DND-41 (cell line): ENCODE measurements around the gene COL4A1.

Source experiments
- ATAC-seq: fragments of 200-7000 bp; cut with Tn5 transposase; 3 replicates; pipeline ENCODE4 v1.9.1; 2021; ENCODE audit warnings: low read depth; ENCODE audit not compliant: insufficient read depth
- DNase-seq: peaks from one replicate; pipeline ENCODE4 v3.0.0-alpha.2; 2020
- H2AFZ ChIP-seq: 2 replicates; pipeline ENCODE4 v1.6.0; 2012; ENCODE audit warnings: low read depth, low read length
- H3K27ac ChIP-seq: 2 replicates; pipeline ENCODE4 v1.5.1; 2012; ENCODE audit warnings: low read length, inconsistent platforms
- H3K27me3 ChIP-seq: fragments of 200-600 bp; sonication (generic); 2 replicates; pipeline ENCODE4 v1.6.0; 2012; ENCODE audit warnings: low read length, mild to moderate bottlenecking, inconsistent platforms; ENCODE audit not compliant: insufficient read depth, poor library complexity
- H3K36me3 ChIP-seq: 2 replicates; pipeline ENCODE4 v1.5.1; 2012; ENCODE audit warnings: low read length, inconsistent platforms; ENCODE audit not compliant: insufficient read depth
- H3K4me1 ChIP-seq: 2 replicates; pipeline ENCODE4 v1.5.1; 2012; ENCODE audit warnings: mild to moderate bottlenecking, low read length; ENCODE audit not compliant: insufficient read depth
- H3K4me2 ChIP-seq: 2 replicates; pipeline ENCODE4 v1.6.0; 2012; ENCODE audit warnings: mild to moderate bottlenecking, moderate library complexity, low read length, inconsistent platforms; ENCODE audit not compliant: insufficient read depth
- H3K4me3 ChIP-seq, 2 experiments: fragments of 200-600 bp in 1 of 2; shearing (Covaris generic) in 1 of 2; 2 replicates each; pipeline ENCODE4 v1.5.1; 2012 to 2016; ENCODE audit warnings: inconsistent platforms in 2 of 2, low read length in 2 of 2, mild to moderate bottlenecking in 2 of 2, low read depth in 1 of 2, moderate library complexity in 1 of 2
- H3K79me2 ChIP-seq: 2 replicates; pipeline ENCODE4 v1.6.0; 2012; ENCODE audit warnings: low read length, inconsistent platforms; ENCODE audit not compliant: insufficient read depth
- H3K9ac ChIP-seq: 2 replicates; pipeline ENCODE4 v1.6.0; 2012; ENCODE audit warnings: low read depth, mild to moderate bottlenecking, inconsistent platforms, low read length, moderate library complexity
- H3K9me3 ChIP-seq: 2 replicates; pipeline ENCODE4 v1.5.1; 2012; ENCODE audit warnings: low read length, moderate library complexity, mild to moderate bottlenecking, inconsistent platforms; ENCODE audit not compliant: insufficient read depth, severe bottlenecking
- H4K20me1 ChIP-seq: 2 replicates; pipeline ENCODE4 v1.6.0; 2012; ENCODE audit warnings: low read length; ENCODE audit not compliant: insufficient read depth
- CTCF ChIP-seq: IDR thresholded peaks from 2 replicates; pipeline ENCODE4 v1.5.1; 2012; ENCODE audit warnings: borderline replicate concordance, low read length, moderate library complexity, mild to moderate bottlenecking; ENCODE audit not compliant: poor library complexity, severe bottlenecking; ENCODE audit errors: extremely low read depth
- EZH2 ChIP-seq: IDR thresholded peaks from 3 replicates; pipeline ENCODE4 v1.6.1; 2012; ENCODE audit warnings: borderline replicate concordance, low read depth, mild to moderate bottlenecking, moderate library complexity, low read length, inconsistent platforms; ENCODE audit not compliant: severe bottlenecking

COL4A1 gene

DNA sequence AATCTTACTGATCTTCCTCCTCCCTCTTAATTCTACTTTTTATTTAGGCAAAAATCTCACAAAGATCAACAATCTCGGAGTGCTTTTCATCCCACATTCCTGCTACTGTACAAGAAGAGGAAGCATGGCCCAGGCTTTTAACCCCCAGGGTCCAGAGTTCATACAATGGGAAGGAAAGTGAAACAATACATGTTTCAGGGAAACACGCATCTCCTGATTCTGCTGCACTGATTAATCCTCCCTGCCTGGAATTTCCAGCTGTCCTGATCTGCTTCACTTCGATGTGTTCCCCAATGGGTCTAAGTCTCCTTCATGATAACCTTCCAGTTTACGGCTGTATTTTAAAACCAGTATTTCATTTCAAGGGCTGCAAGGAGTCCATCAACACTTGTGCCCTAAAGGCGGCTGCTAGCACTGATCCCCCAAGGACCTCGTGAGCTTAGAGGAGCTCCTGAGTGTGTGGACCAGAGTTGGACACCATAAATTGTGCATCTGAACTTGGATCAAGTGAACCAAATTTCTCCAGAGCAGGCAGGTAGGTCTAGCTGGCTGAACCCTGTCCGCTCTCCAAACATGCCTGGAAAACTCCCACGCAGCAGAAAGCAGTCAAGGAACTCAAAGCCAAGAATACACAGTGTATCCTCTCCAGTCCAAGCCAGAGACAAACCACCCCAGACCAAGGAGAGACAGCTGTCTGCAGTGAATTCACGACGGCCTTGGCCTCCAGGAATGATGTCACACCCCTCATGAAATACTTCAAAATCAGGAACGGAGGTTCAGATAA is 44.3 kb downstream of the COL4A1 start:
- no peak overlapping the region for H3K4me2 ChIP-seq

GRCh38 chr13:110262082-110262436 is 44.9 kb downstream of the COL4A1 start:
- H3K9ac ChIP-seq, result no peak overlapping the region
- H4K20me1 ChIP-seq, result peaks cover 6% of the 10 kb centered on the region
- H2AFZ ChIP-seq, result no peak overlapping the region
- ATAC-seq, result no peak
- no peak overlapping the region for H3K27ac ChIP-seq
- H3K9me3 ChIP-seq, result no peaks in the 10 kb centered on the region
- H3K4me2 ChIP-seq, result no peak overlapping the region
- peaks cover 32% of the 10 kb centered on the region for H3K27me3 ChIP-seq
- H3K79me2 ChIP-seq, result no peaks in the 10 kb centered on the region
- H3K4me3 ChIP-seq, result no peak overlapping the region
- H3K36me3 ChIP-seq, result no peaks in the 10 kb centered on the region
- no peak for DNase-seq
- TF ChIP-seq EZH2 (no peak), CTCF (no peak)
- no peaks in the 10 kb centered on the region for H3K4me1 ChIP-seq

More for the DNA sequence above, 44.3 kb downstream of the COL4A1 start:
- no peak overlapping the region for H3K4me3 ChIP-seq
- H3K27me3 ChIP-seq, result peaks cover 36% of the 10 kb centered on the region
- H3K36me3 ChIP-seq, result no peaks in the 10 kb centered on the region
- TF ChIP-seq CTCF, result no peak
- TF ChIP-seq EZH2, result no peak
- no peak overlapping the region for H3K27ac ChIP-seq
- ATAC-seq (no peak), DNase-seq (no peak)
- no peaks in the 10 kb centered on the region for H3K9me3 ChIP-seq
- peaks cover 6% of the 10 kb centered on the region for H4K20me1 ChIP-seq
- H3K79me2 ChIP-seq, result no peaks in the 10 kb centered on the region
- H3K4me1 ChIP-seq, result no peaks in the 10 kb centered on the region
- H3K9ac ChIP-seq, result no peak overlapping the region
- no peak overlapping the region for H2AFZ ChIP-seq

GRCh38 chr13:110261166-110262081 is 45.5 kb downstream of the COL4A1 start:
- Histone ChIP-seq H3K27me3 (peaks cover 30% of the 10 kb centered on the region), H4K20me1 (peaks cover 6% of the 10 kb centered on the region), H3K4me1 (no peaks in the 10 kb centered on the region), H3K27ac (no peak overlapping the region), H3K4me3 (no peak overlapping the region), H3K36me3 (no peaks in the 10 kb centered on the region), H3K79me2 (no peaks in the 10 kb centered on the region), H3K4me2 (no peak overlapping the region), H2AFZ (no peak overlapping the region), H3K9me3 (no peaks in the 10 kb centered on the region), H3K9ac (no peak overlapping the region)
- ATAC-seq, result no peak
- TF ChIP-seq EZH2 (no peak), CTCF (no peak)
- no peak for DNase-seq
